GM12873 (cell line): ENCODE measurements around the gene SCYGR4.
"Not testable (repeated sequence)": the region's sequence is repeated elsewhere in the genome, so short reads cannot be mapped to it uniquely, and the experiment has no call there.

ENCODE experiments used
- TF ChIP-seq, protein P1 (sequence below): IDR thresholded peaks from 2 replicates; pipeline ENCODE4 v1.5.1; 2012; ENCODE audit warnings: low read depth, mild to moderate bottlenecking, moderate library complexity, low read length, control low read depth; ENCODE audit not compliant: insufficient read depth; ENCODE audit errors: missing control alignments

The SCYGR4 gene

DNA sequence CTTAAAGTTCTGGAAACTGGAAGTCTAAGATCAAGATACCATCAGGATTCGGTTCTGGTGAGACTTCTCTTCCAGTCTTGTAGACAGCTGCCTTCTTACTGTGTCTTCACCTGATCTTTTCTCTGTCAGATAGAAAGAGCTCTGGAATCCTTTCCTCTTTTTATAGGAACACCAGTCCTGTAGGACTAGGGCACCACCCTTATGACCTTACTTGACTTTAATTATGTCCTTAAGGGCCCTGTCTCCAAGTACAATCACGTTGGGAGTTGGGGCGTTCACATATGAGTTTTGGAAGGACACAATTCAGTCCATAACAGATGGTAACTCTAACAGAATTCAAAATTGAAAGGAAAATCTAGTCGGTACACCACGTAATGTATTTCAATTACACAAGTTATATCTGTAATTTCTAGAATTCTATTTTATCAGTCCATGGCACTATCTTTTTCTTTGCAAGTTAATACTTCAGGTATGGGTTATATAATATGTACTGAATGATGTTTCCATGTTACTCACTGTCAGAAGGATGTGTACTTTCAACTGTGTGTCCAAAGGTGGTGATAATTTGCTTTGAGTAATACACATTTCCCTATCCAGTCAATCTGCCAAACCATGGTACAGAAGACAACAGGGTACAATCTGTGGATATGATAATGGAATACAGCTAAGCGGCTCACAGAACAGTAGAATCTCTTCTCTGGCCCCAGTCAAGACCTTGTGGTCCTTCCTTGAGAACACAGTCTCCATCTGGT, 48.1 kb downstream of the SCYGR4 start:
- TF ChIP-seq, protein P1, sequence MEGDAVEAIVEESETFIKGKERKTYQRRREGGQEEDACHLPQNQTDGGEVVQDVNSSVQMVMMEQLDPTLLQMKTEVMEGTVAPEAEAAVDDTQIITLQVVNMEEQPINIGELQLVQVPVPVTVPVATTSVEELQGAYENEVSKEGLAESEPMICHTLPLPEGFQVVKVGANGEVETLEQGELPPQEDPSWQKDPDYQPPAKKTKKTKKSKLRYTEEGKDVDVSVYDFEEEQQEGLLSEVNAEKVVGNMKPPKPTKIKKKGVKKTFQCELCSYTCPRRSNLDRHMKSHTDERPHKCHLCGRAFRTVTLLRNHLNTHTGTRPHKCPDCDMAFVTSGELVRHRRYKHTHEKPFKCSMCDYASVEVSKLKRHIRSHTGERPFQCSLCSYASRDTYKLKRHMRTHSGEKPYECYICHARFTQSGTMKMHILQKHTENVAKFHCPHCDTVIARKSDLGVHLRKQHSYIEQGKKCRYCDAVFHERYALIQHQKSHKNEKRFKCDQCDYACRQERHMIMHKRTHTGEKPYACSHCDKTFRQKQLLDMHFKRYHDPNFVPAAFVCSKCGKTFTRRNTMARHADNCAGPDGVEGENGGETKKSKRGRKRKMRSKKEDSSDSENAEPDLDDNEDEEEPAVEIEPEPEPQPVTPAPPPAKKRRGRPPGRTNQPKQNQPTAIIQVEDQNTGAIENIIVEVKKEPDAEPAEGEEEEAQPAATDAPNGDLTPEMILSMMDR: no peak

DNA sequence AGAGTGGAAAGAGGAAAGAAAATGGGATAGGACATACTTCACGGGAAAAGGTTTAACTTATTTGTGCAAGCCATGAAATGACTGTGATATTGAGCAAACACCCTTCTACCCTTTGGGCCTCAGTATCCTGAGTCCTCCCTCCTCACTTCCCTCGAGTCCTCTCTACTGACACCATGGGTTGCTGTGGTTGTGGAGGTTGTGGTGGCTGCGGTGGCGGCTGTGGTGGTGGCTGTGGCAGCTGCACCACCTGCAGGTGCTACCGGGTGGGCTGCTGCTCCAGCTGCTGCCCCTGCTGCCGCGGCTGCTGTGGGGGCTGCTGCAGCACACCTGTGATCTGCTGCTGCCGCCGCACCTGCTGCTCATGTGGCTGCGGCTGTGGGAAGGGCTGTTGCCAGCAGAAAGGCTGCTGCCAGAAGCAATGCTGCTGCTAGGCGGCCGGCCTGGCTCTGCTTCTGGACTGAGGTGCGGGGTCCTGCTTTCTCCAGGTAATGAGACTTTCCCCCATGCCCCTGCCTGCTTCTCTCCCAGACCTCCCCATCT, 49.4 kb downstream of the SCYGR4 start, which contains the start of gene SCYGR5:
Gene SCYGR5 (plus strand): TSS at position 174 of the 540 bp plus-strand sequence. CDS start 0 bp downstream, at position 174.
- TF ChIP-seq, protein P1: not testable (repeated sequence)
